Ovary (tissue), 10 donors: ENCODE measurements around the gene NKX2-3. TPM values are rescaled to one million over a fixed set of nuclear protein-coding genes. Genes with fewer than 3 reads are reported as not detected.

Experiments
- DNase-seq, 5 donors: peaks; one replicate each; pipeline ENCODE4 v3.0.0-alpha.2; 2019 to 2020
- H3K27ac ChIP-seq, 2 donors: fragments of 200-600 bp; one replicate each; pipeline versions ENCODE4 v1.5.1 to v1.8.0; 2019 to 2022
- H3K27me3 ChIP-seq: fragments of 200-600 bp; one replicate; pipeline ENCODE4 v1.8.0; 2022
- H3K36me3 ChIP-seq: fragments of 200-600 bp; sonication (generic); one replicate; pipeline ENCODE4 v1.5.1; 2019
- H3K4me1 ChIP-seq: one replicate; pipeline ENCODE4 v1.8.1; 2013; ENCODE audit warnings: mild to moderate bottlenecking, moderate library complexity; ENCODE audit not compliant: insufficient read depth
- H3K4me3 ChIP-seq: fragments of 200-600 bp; sonication (generic); one replicate; pipeline ENCODE4 v1.5.1; 2017
- H3K9me3 ChIP-seq, 2 donors: fragments of 200-600 bp in 1 of 2; sonication (generic) in 1 of 2; one replicate each; pipeline versions ENCODE4 v1.5.1 to v1.8.1; 2013 to 2019; ENCODE audit warnings: mild to moderate bottlenecking in 1 of 2, moderate library complexity in 1 of 2
- CTCF ChIP-seq, 3 donors: fragments of 450-650 bp in 2 of 3; fragments of 200-600 bp in 1 of 3; IDR thresholded peaks; one replicate each; pipeline versions ENCODE4 v1.5.1 to v1.8.0; 2016 to 2022; ENCODE audit warnings: antibody characterized with exemption in 3 of 3, mild to moderate bottlenecking in 1 of 3
- EP300 ChIP-seq: sonication (generic); formaldehyde crosslinking; IDR thresholded peaks from one replicate; pipeline ENCODE4 v1.6.1; 2017; ENCODE audit warnings: antibody characterized with exemption
- POLR2A ChIP-seq: fragments of 450-650 bp; IDR thresholded peaks from one replicate; pipeline ENCODE4 v1.6.1; 2017; ENCODE audit warnings: antibody characterized with exemption, mild to moderate bottlenecking, moderate library complexity
- WGBS, 3 donors: extraction: QIAGEN DNeasy Blood & Tissue Kit in 1 of 3; methylation state at CpG; one replicate each; pipeline versions ENCODE4 v1.1.5 to v1.1.7; 2013 to 2017; 5-methylcytosine and 5-hydroxymethylcytosine counted together
- intact Hi-C, 4 donors: fragments of 100-400 bp; cut with DNase I; formaldehyde crosslinking; loops; one replicate each; pipeline versions ENCODE4 v1.11.0 to v1.15.1; 2022 to 2023
- long read RNA-seq, 3 donors: library from polyadenylated mRNA in 2 of 3; unstranded in 2 of 3; transcript quantifications; one replicate each; pipeline ENCODE4 v2.0.0 and lab custom pipeline, GENCODE V29; 2021 to 2026
- polyA plus RNA-seq, 2 donors: library from polyadenylated mRNA; stranded (reverse); fragments of 200-250 nt in 1 of 2; fragments of 350-450 nt in 1 of 2; fragmentation: Illumina TruSeq in 1 of 2; extraction: RNeasy Lipid Tissue Mini Kit (QIAGEN cat#74804) in 1 of 2; gene quantifications; one replicate each; pipeline ENCODE4 v1.2.3, GENCODE V29; 2013 to 2014
- total RNA-seq, 7 donors: library from RNA; depleted of rRNA in 2 of 7; stranded (reverse); fragments of >200 nt in 2 of 7; fragmentation: NEBNext Ultra II Directional in 3 of 7; extraction: Animal tissue kit (Norgen Biotek cat#: 25700) in 3 of 7; gene quantifications; one replicate each; pipeline versions ENCODE4 v1.1.0 to v1.2.4, GENCODE V29; 2016 to 2023
- donor health status: DM: no; HTN: no; CAD: no; lungs with moderate emphysema.
- donor health status: DM: no; HTN: no; CAD: no.
- donor health status: Bipolar disorder and iron deficiency.
- donor health status: DM: yes; HTN: yes; CAD: no.
- donor health status: DM: no; HTN: no; CAD: no.
- donor health status: DM: yes; HTN: yes; CAD: no.

The NKX2-3 gene
- total RNA-seq, result under 1 TPM in 1 of 7 donors, not detected in 6; 0.18 TPM
- polyA plus RNA-seq, result under 1 TPM; 0.07 to 0.12 TPM
- long read RNA-seq, donor 1, result 0 reads
- long read RNA-seq, donor 2, result 0 reads
- long read RNA-seq, donor 3, result 0 reads

DNA sequence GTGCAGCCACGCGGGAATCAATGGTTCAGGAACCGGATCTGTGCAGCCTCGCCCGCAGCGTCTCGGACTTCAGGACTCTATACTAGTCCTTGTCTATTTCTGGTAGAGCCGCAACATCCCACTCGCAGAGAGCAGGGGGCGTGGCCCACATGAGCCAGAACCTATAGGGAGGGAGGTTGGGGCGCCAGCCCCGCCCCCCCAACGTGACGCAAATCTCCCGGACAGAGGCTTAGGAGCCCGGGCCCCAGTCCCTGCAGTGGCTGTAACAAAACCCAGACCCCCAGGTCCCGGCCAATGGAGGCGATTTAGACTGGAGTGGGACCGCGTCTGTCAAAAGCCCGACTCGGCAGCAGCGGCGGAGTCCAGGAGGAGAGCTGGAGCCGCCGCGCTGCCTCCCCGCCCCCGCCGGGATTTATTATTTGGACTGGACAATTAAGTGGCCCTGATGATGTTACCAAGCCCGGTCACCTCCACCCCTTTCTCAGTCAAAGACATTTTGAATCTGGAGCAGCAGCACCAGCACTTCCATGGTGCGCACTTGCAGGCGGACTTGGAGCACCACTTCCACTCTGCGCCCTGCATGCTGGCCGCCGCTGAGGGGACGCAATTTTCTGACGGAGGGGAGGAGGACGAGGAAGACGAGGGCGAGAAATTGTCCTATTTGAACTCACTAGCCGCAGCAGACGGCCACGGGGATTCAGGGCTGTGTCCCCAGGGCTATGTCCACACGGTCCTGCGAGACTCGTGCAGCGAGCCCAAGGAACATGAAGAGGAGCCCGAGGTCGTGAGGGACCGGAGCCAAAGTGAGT, at the start of gene NKX2-3:
NKX2-3 (plus strand) TSS at position 256 of the 809 bp plus-strand sequence; CDS start at position 446, 190 bp downstream.
- Histone ChIP-seq H3K9me3 (no peaks in the 10 kb centered on the region), H3K4me1 (peaks cover 3% of the 10 kb centered on the region), H3K4me3 (peak within 1 kb of the TSS; percentile 22), H3K36me3 (no peaks in the 10 kb centered on the region), H3K27ac (no peak within 1 kb of the TSS), H3K27me3 (no peaks in the 10 kb centered on the region)
- intact Hi-C loops, result no loop called here
- WGBS, 3 donors, result 5 to 6% (median 5%) methylated on average over 47 to 51 of the region's 51 CpGs
- DNase-seq, result no peak
- TF ChIP-seq POLR2A (no peak), CTCF (IDR thresholded peaks at IDR 0.05) (no peak), EP300 (no peak)

DNA sequence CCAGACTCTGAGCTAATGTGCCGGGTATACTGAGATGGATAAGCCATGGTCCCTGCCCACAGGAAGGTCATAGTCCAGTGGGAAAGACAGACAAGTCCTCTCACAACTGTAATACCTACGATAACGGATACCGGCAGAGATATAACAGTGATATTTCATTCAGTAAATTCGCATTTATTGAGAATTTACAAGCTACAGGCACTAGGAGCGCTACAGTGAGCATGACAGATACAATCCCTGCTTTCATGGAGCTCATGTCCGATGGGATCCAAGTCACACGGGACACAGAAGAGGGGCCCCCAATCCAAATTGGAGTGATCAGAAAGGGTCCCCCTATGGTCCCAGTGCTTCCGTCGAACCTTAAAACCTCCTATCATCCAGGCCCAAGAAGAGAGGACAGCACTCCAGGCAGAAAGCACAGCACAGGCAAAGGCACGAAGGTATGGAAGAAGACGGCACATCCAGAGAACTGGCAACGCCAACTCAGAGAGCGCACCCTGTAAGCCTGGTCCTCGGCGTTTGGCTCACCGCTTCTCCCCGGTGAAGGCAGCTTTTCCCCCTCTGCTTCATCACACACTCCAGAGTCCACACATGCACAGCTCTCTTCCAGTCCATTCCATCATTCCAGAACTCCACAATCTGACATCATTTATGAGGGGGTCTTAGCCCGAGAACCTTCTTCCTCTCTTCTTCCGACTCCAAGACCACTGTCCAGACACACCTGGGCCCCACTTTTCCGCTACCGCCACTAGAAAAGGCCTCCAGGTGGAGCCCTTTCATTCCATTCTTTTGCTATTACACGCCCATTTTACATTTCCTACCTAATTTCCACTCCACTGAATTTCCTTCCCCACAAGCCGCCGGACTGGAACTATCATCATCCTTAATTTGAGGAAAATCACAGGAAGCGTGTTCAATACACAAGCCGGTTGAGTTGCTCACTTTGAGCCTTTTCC, 47.8 kb upstream of the NKX2-3 start:
- intact Hi-C loops, result no loop called here
- H3K36me3 ChIP-seq, result no peaks in the 10 kb centered on the region

DNA sequence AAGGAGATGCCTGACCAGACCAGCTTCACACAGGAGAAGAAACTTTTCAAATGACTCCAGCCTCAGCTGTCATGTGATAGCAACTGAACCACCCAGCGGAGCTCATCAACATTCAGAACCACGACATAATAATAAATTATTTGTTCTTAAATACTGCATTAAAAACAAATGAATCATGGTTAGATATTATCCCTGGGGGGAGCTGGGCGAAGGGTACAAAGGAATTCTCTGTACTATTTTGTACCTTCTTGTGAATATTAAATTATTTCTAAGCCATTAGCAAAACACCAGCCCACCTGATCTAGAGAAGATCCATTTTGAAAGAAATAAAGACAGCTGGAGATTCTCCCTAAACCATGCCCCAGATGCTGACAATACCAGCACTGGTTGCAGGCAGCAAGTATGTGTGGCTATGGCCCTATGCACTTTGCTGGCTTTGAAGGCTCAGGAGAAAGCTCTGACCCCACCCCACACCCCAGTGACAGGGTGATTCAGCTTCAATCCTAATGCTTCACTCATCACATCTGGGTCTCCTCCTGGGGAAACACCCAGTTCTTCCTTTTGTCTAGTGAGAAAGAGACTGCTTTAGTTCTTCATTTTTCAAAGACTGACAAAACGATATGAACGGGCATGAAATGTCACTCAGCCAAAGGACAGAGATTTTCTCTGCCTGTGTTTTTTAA, 45.5 kb upstream of the NKX2-3 start:
- H3K27me3 ChIP-seq, result no peaks in the 10 kb centered on the region
- no peaks in the 10 kb centered on the region for H3K9me3 ChIP-seq
- intact Hi-C loops, result no loop called here
- no peak overlapping the region for H3K27ac ChIP-seq
- H3K36me3 ChIP-seq, result no peaks in the 10 kb centered on the region
- DNase-seq, result no peak
- TF ChIP-seq EP300 (no peak), POLR2A (no peak), CTCF (IDR thresholded peaks at IDR 0.05) (no peak)
- H3K4me1 ChIP-seq, result no peaks in the 10 kb centered on the region
- WGBS, 3 donors, result 78 to 86% (median 81%) methylated on average over 5 of the region's 5 CpGs
- no peak overlapping the region for H3K4me3 ChIP-seq

More for the DNA sequence above, 47.8 kb upstream of the NKX2-3 start:
- TF ChIP-seq POLR2A (no peak), CTCF (IDR thresholded peaks at IDR 0.05) (no peak), EP300 (no peak)
- Histone ChIP-seq H3K27me3 (no peaks in the 10 kb centered on the region), H3K27ac (no peak overlapping the region), H3K4me1 (no peaks in the 10 kb centered on the region), H3K9me3 (no peaks in the 10 kb centered on the region), H3K4me3 (no peak overlapping the region)
- no peak for DNase-seq
- WGBS, 3 donors, result 65 to 70% (median 69%) methylated on average over 27 of the region's 27 CpGs

DNA sequence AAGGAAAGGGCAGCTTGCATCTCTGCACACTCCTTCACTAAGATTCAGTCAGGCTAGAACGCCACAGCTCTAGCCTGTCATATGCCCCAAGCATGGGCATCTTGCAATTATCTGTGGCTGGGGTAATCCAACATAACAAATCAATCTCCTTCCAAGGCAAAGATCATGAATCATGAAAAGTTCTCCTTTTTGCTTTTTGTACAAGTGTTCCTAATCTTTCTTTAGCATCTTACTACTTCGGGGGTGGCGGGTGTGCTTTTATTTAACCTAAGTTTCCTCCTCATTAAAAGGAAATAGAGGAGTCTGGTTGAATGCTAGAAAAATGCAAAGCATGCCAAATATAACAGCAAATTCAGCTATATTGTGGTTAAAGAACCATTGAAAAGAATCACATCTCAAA, 43.5 kb upstream of the NKX2-3 start:
- H3K9me3 ChIP-seq, result no peaks in the 10 kb centered on the region
- H3K4me1 ChIP-seq, result no peaks in the 10 kb centered on the region
- no peaks in the 10 kb centered on the region for H3K27me3 ChIP-seq
- no peak overlapping the region for H3K27ac ChIP-seq
- no peak overlapping the region for H3K4me3 ChIP-seq
- no peaks in the 10 kb centered on the region for H3K36me3 ChIP-seq
- no peak for DNase-seq
- TF ChIP-seq POLR2A (no peak), EP300 (no peak), CTCF (IDR thresholded peaks at IDR 0.05) (no peak)
- intact Hi-C loops, result no loop called here
- WGBS, 3 donors, result 27 to 39% (median 30%) methylated on average over 3 of the region's 3 CpGs
